Transverse colon (tissue), 4 donors: ENCODE data around the gene AQP9.

Experiments used
- EP300 ChIP-seq: sonication (generic); formaldehyde crosslinking; IDR thresholded peaks from one replicate; pipeline ENCODE4 v1.6.1; 2017; ENCODE audit warnings: antibody characterized with exemption, low read depth
- POLR2A ChIP-seq: fragments of 450-650 bp; IDR thresholded peaks from one replicate; pipeline ENCODE4 v1.6.1; 2016; ENCODE audit warnings: antibody characterized with exemption, mild to moderate bottlenecking, moderate library complexity
- POLR2AphosphoS5 ChIP-seq, 3 donors: sonication (generic); formaldehyde crosslinking; IDR thresholded peaks; one replicate each; pipeline ENCODE4 v1.6.1; 2016; ENCODE audit warnings: antibody characterized with exemption in 3 of 3
- TF ChIP-seq, protein P1 (sequence below), 5 experiments: fragments of 200-600 bp in 3 of 5; fragments of 450-650 bp in 2 of 5; sonication (generic) in 3 of 5; IDR thresholded peaks; 1 replicate in 2 of 5; 2 replicates in 3 of 5; pipeline ENCODE4 v1.5.1; 2016 to 2017; ENCODE audit warnings: antibody characterized with exemption in 5 of 5, inconsistent platforms in 3 of 5, mild to moderate bottlenecking in 2 of 5, moderate library complexity in 1 of 5

DNA sequence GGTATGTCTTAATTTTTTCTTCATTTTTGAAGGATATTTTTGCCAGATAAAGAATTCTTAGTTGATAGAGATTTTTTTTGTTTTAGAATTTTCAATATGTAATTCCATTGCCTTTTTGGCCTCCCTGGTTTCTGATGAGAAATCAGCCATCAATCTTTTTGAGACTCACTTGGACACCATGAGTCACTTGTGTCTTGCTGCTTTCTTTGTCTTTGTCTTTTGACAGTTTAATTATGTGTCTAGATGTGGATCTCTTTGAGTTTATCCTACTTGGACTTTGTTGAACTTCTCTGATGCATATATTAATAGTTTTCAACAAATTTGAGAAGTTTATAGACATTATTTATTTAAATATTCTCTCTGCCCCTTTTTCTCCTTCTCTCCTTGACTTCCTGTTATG lies 34.7 kb upstream of the AQP9 start:
- no peak for TF ChIP-seq POLR2A
- TF ChIP-seq, protein P1, sequence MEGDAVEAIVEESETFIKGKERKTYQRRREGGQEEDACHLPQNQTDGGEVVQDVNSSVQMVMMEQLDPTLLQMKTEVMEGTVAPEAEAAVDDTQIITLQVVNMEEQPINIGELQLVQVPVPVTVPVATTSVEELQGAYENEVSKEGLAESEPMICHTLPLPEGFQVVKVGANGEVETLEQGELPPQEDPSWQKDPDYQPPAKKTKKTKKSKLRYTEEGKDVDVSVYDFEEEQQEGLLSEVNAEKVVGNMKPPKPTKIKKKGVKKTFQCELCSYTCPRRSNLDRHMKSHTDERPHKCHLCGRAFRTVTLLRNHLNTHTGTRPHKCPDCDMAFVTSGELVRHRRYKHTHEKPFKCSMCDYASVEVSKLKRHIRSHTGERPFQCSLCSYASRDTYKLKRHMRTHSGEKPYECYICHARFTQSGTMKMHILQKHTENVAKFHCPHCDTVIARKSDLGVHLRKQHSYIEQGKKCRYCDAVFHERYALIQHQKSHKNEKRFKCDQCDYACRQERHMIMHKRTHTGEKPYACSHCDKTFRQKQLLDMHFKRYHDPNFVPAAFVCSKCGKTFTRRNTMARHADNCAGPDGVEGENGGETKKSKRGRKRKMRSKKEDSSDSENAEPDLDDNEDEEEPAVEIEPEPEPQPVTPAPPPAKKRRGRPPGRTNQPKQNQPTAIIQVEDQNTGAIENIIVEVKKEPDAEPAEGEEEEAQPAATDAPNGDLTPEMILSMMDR (IDR thresholded peaks at IDR 0.05): no peak
- no peak for TF ChIP-seq POLR2AphosphoS5 (IDR thresholded peaks at IDR 0.05)
- no peak for TF ChIP-seq EP300
